CD14-positive monocyte (primary cell): ENCODE measurements around the gene USP48. TPM values are rescaled to one million over a fixed set of nuclear protein-coding genes. Genes with fewer than 3 reads are reported as not detected.

Experiments
- DNase-seq, 3 donors: peaks; one replicate each; pipeline ENCODE4 v3.0.0-alpha.2; 2011 to 2022
- H2AFZ ChIP-seq: 2 replicates; pipeline ENCODE4 v1.6.0; 2012; ENCODE audit warnings: mild to moderate bottlenecking, low read depth, low read length, inconsistent platforms; ENCODE audit not compliant: insufficient read depth, poor library complexity, severe bottlenecking
- H3K27ac ChIP-seq, 2 donors: 1 replicate in 1 of 2; 2 replicates in 1 of 2; pipeline ENCODE4 v1.5.1; 2012 to 2013; ENCODE audit warnings: low read length in 2 of 2, control low read depth in 1 of 2, inconsistent platforms in 1 of 2, low read depth in 1 of 2, mild to moderate bottlenecking in 1 of 2
- H3K27me3 ChIP-seq, 2 donors: one replicate each; pipeline versions ENCODE4 v1.6.0 to v1.6.1; 2011 to 2013; ENCODE audit warnings: low read length in 2 of 2; ENCODE audit not compliant: control insufficient read depth in 2 of 2, insufficient read depth in 2 of 2
- H3K36me3 ChIP-seq, 2 donors: replicated peaks in 1 of 2; 1 replicate in 1 of 2; 2 replicates in 1 of 2; pipeline versions ENCODE4 v1.5.1 to v1.6.1; 2012 to 2013; ENCODE audit warnings: low read length in 2 of 2, control low read depth in 1 of 2, inconsistent platforms in 1 of 2, mild to moderate bottlenecking in 1 of 2; ENCODE audit not compliant: insufficient read depth in 2 of 2, control insufficient read depth in 1 of 2
- H3K4me1 ChIP-seq, 2 donors: 1 replicate in 1 of 2; 2 replicates in 1 of 2; pipeline versions ENCODE4 v1.5.1 to v1.6.1; 2012 to 2013; ENCODE audit warnings: low read length in 2 of 2, control low read depth in 1 of 2, inconsistent platforms in 1 of 2, mild to moderate bottlenecking in 1 of 2, moderate library complexity in 1 of 2; ENCODE audit not compliant: insufficient read depth in 2 of 2, control insufficient read depth in 1 of 2
- H3K4me2 ChIP-seq: replicated peaks from 2 replicates; pipeline ENCODE3; 2012; ENCODE audit warnings: low read length, moderate library complexity, mild to moderate bottlenecking; ENCODE audit not compliant: poor library complexity, severe bottlenecking; ENCODE audit errors: extremely low read depth
- H3K4me3 ChIP-seq, 3 experiments: fragments of 200-600 bp in 1 of 3; sonication (generic) in 1 of 3; replicated peaks in 1 of 3; 1 replicate in 2 of 3; 2 replicates in 1 of 3; pipeline ENCODE4 v1.5.1; 2011 to 2013; ENCODE audit warnings: low read length in 3 of 3, mild to moderate bottlenecking in 3 of 3, control low read depth in 2 of 3, low read depth in 2 of 3, inconsistent platforms in 1 of 3, moderate library complexity in 1 of 3
- H3K79me2 ChIP-seq: 2 replicates; pipeline ENCODE4 v1.6.0; 2012; ENCODE audit warnings: mild to moderate bottlenecking, control low read depth, inconsistent platforms, low read length, moderate library complexity; ENCODE audit not compliant: insufficient read depth
- H3K9ac ChIP-seq: 2 replicates; pipeline ENCODE4 v1.6.0; 2017; ENCODE audit warnings: low read length, mild to moderate bottlenecking; ENCODE audit not compliant: insufficient read depth, poor library complexity, severe bottlenecking
- H3K9me3 ChIP-seq, 2 donors: replicated peaks in 1 of 2; 1 replicate in 1 of 2; 2 replicates in 1 of 2; pipeline versions ENCODE4 v1.5.1 to v1.6.1; 2012 to 2013; ENCODE audit warnings: low read length in 2 of 2, control low read depth in 1 of 2; ENCODE audit not compliant: control insufficient read depth in 1 of 2, insufficient read depth in 1 of 2
- H4K20me1 ChIP-seq: 2 replicates; pipeline ENCODE4 v1.6.0; 2012; ENCODE audit warnings: mild to moderate bottlenecking, low read length, control low read depth, moderate library complexity; ENCODE audit not compliant: insufficient read depth
- H3K27ac Mint-ChIP-seq, 7 donors: one replicate each; pipeline ENCODE4 v1.8.0; 2020; ENCODE audit warnings: mild to moderate bottlenecking in 7 of 7, mixed read lengths in 7 of 7, moderate library complexity in 6 of 7, inconsistent platforms in 2 of 7
- H3K27me3 Mint-ChIP-seq, 3 donors: one replicate each; pipeline ENCODE4 v1.8.0; 2021 to 2022; ENCODE audit warnings: low read depth in 3 of 3, mild to moderate bottlenecking in 3 of 3, mixed read lengths in 3 of 3, moderate library complexity in 3 of 3, inconsistent platforms in 1 of 3
- H3K36me3 Mint-ChIP-seq, 2 donors: one replicate each; pipeline ENCODE4 v1.8.0; 2020; ENCODE audit warnings: mixed read lengths in 2 of 2, inconsistent platforms in 1 of 2, mild to moderate bottlenecking in 1 of 2
- H3K4me1 Mint-ChIP-seq: one replicate; pipeline ENCODE4 v1.8.0; 2020; ENCODE audit warnings: mild to moderate bottlenecking, mixed read lengths
- H3K4me3 Mint-ChIP-seq, 2 donors: one replicate each; pipeline ENCODE4 v1.8.0; 2020; ENCODE audit warnings: mild to moderate bottlenecking in 2 of 2, mixed read lengths in 2 of 2, moderate library complexity in 1 of 2
- H3K9me3 Mint-ChIP-seq, 7 donors: one replicate each; pipeline ENCODE4 v1.8.0; 2020 to 2022; ENCODE audit warnings: mixed read lengths in 7 of 7, mild to moderate bottlenecking in 6 of 7, moderate library complexity in 6 of 7, inconsistent platforms in 2 of 7
- CTCF ChIP-seq: fragments of 200-600 bp; IDR thresholded peaks from one replicate; pipeline ENCODE4 v1.8.0; 2022; ENCODE audit warnings: antibody characterized with exemption, mild to moderate bottlenecking
- WGBS: methylation state at CpG from one replicate; pipeline ENCODE4 v1.1.5; 2013; ENCODE audit warnings: missing lambda C conversion rate; ENCODE audit not compliant: insufficient coverage; 5-methylcytosine and 5-hydroxymethylcytosine counted together
- intact Hi-C, 2 donors: fragments of 100-400 bp; cut with micrococcal nuclease; formaldehyde crosslinking; loops; one replicate each; pipeline versions ENCODE4 v1.15.0 to v1.15.1; 2023
- polyA plus RNA-seq, 3 donors: library from polyadenylated mRNA; depleted of rRNA in 1 of 3; unstranded in 2 of 3; stranded (reverse) in 1 of 3; fragments of 300-500 nt in 2 of 3; fragments of >200 nt in 1 of 3; fragmentation: Illumina TruSeq in 2 of 3; gene quantifications; 1 replicate in 2 of 3; 2 replicates in 1 of 3; pipeline ENCODE4 v1.2.3, GENCODE V29; 2012 to 2021

USP48 gene
- polyA plus RNA-seq, 3 donors = 26.5 to 40.2 (median 34.3) TPM

- Mint-ChIP-seq H3K9me3 (no peaks in the 10 kb centered on the region), H3K4me1 (peaks cover 15% of the 10 kb centered on the region), H3K4me3 (no peak overlapping the region), H3K27ac (peak overlapping the region in 2 of 7 donors; percentile 66 to 79), H3K36me3 (peaks cover 68 to 85% of the 10 kb centered on the region in 2 donors), H3K27me3 (no peaks in the 10 kb centered on the region)
- peaks cover 60 to 78% of the 10 kb centered on the region in 2 donors for H3K36me3 ChIP-seq
- peaks cover 17% of the 10 kb centered on the region for H4K20me1 ChIP-seq
- intact Hi-C loops = loop anchor here in 1 of 2 donors (10.0 kb wide), 1 partner anchor 259 kb away; no protein-coding TSS in a partner anchor
- TF ChIP-seq CTCF = no peak
- H3K27ac ChIP-seq = no peak overlapping the region
- no peaks in the 10 kb centered on the region for H3K9me3 ChIP-seq
- H3K27me3 ChIP-seq = no peaks in the 10 kb centered on the region
- H3K9ac ChIP-seq = no peak overlapping the region
- no peak overlapping the region for H3K4me3 ChIP-seq
- DNase-seq = no peak
- H3K79me2 ChIP-seq = peaks cover 19% of the 10 kb centered on the region
- H3K4me1 ChIP-seq = peaks cover 5 to 8% of the 10 kb centered on the region in 2 donors
- no peak overlapping the region for H3K4me2 ChIP-seq
- no CpG with 5 or more reads among the region's 4 CpGs for WGBS
- no peak overlapping the region for H2AFZ ChIP-seq
Observed at GRCh38 chr1:21705303-21705980, 77.5 kb downstream of the USP48 start.

GRCh38 chr1:21704145-21704544 lies 78.8 kb downstream of the USP48 start:
- H3K36me3 Mint-ChIP-seq = peaks cover 71 to 90% of the 10 kb centered on the region in 2 donors
- DNase-seq = no peak
- no peaks in the 10 kb centered on the region for H3K27me3 ChIP-seq
- H3K9me3 Mint-ChIP-seq = no peaks in the 10 kb centered on the region
- peaks cover 15% of the 10 kb centered on the region for H3K4me1 Mint-ChIP-seq
- H3K27ac ChIP-seq = peak overlapping the region in 1 of 2 donors; percentile 32
- H3K27me3 Mint-ChIP-seq = no peaks in the 10 kb centered on the region
- no peak overlapping the region for H3K9ac ChIP-seq
- no CpG with 5 or more reads among the region's 5 CpGs for WGBS
- intact Hi-C loops = loop anchor here in 1 of 2 donors (10.0 kb wide), 1 partner anchor 261 kb away; no protein-coding TSS in a partner anchor
- no peak overlapping the region for H3K4me3 Mint-ChIP-seq
- no peak overlapping the region for H2AFZ ChIP-seq
- peaks cover 17% of the 10 kb centered on the region for H4K20me1 ChIP-seq
- no peak for TF ChIP-seq CTCF
- H3K4me2 ChIP-seq = no peak overlapping the region
- peaks cover 69 to 76% of the 10 kb centered on the region in 2 donors for H3K36me3 ChIP-seq
- H3K4me3 ChIP-seq = no peak overlapping the region
- no peaks in the 10 kb centered on the region for H3K9me3 ChIP-seq
- H3K27ac Mint-ChIP-seq = peak overlapping the region in 2 of 7 donors; percentile 1 to 24
- peaks cover 5 to 8% of the 10 kb centered on the region in 2 donors for H3K4me1 ChIP-seq
- peaks cover 18% of the 10 kb centered on the region for H3K79me2 ChIP-seq
